Kidney (tissue), 14 donors: Measurements from ENCODE around the gene MPDZ. TPM values are rescaled to one million over a fixed set of nuclear protein-coding genes. Genes with fewer than 3 reads are reported as not detected.

Source experiments
- DNase-seq, 5 donors: peaks; one replicate each; pipeline ENCODE4 v3.0.0-alpha.2; 2013 to 2020
- FAIRE-seq: peaks from 2 replicates; lab custom pipeline; 2012; peaks lifted over from hg19 to GRCh38; lab: Jason Lieb, UNC
- H3K27ac ChIP-seq, 2 donors: one replicate each; pipeline ENCODE4 v1.7.0; 2013; ENCODE audit warnings: low read depth in 2 of 2, low read length in 2 of 2, inconsistent platforms in 1 of 2
- H3K27me3 ChIP-seq: one replicate; pipeline ENCODE4 v1.7.1; 2013; ENCODE audit warnings: low read length, inconsistent platforms; ENCODE audit not compliant: control insufficient read depth, insufficient read depth
- H3K36me3 ChIP-seq, 3 donors: one replicate each; pipeline versions ENCODE4 v1.7.0 to v1.7.1; 2013; ENCODE audit warnings: low read length in 3 of 3, control low read depth in 1 of 3, inconsistent platforms in 1 of 3; ENCODE audit not compliant: insufficient read depth in 3 of 3, control insufficient read depth in 2 of 3
- H3K4me1 ChIP-seq, 3 donors: one replicate each; pipeline versions ENCODE4 v1.7.0 to v1.7.1; 2013; ENCODE audit warnings: low read length in 3 of 3, inconsistent platforms in 1 of 3, low read depth in 1 of 3; ENCODE audit not compliant: control insufficient read depth in 2 of 3, insufficient read depth in 2 of 3
- H3K4me3 ChIP-seq, 3 donors: one replicate each; pipeline versions ENCODE4 v1.7.0 to v1.8.1; 2013; ENCODE audit warnings: low read length in 3 of 3, control low read depth in 1 of 3, inconsistent platforms in 1 of 3
- H3K9ac ChIP-seq, 3 donors: one replicate each; pipeline versions ENCODE4 v1.7.0 to v1.7.1; 2013; ENCODE audit warnings: low read length in 3 of 3, control low read depth in 1 of 3, inconsistent platforms in 1 of 3
- H3K9me3 ChIP-seq, 3 donors: one replicate each; pipeline versions ENCODE4 v1.7.0 to v1.7.1; 2013; ENCODE audit warnings: low read length in 3 of 3, control low read depth in 1 of 3, inconsistent platforms in 1 of 3; ENCODE audit not compliant: control insufficient read depth in 2 of 3, insufficient read depth in 1 of 3
- CTCF ChIP-seq: IDR thresholded peaks from 3 replicates; pipeline ENCODE4 v1.5.1; 2012; ENCODE audit warnings: mild to moderate bottlenecking, moderate library complexity, borderline replicate concordance; ENCODE audit not compliant: insufficient read depth; ENCODE audit errors: extremely low read depth
- intact Hi-C: fragments of 100-400 bp; cut with DNase I; formaldehyde crosslinking; loops from one replicate; pipeline ENCODE4 v1.11.1; 2022
- polyA plus RNA-seq: library from polyadenylated mRNA; stranded (reverse); fragments of 350-450 nt; fragmentation: Illumina TruSeq; extraction: RNeasy Lipid Tissue Mini Kit (QIAGEN cat#74804); gene quantifications from one replicate; pipeline ENCODE4 v1.2.3, GENCODE V29; 2014; ENCODE audit warnings: low read depth, low replicate concordance; ENCODE audit not compliant: insufficient read depth
- total RNA-seq: library from RNA; stranded (reverse); fragmentation: NEBNext Ultra II Directional; extraction: Animal tissue kit (Norgen Biotek cat#: 25700); gene quantifications from one replicate; pipeline ENCODE4 v1.2.1, GENCODE V29; 2021
- donor health status: control.
- donor health status: control.
- donor health status: control.
- donor health status: control.
- donor health status: control.
- donor health status: DM: yes; HTN: yes; CAD: no.
- donor health status: Normal renal cell carcinoma (clear cell type).

The MPDZ gene
- total and polyA plus RNA-seq, 2 donors from 2014 or later = 18.5 to 25.1 TPM

- FAIRE-seq (no peak), DNase-seq (no peak)
- Histone ChIP-seq H3K27ac (no peak overlapping the region), H3K36me3 (peaks cover 0 to 14% (median 7%) of the 10 kb centered on the region in 3 donors), H3K9me3 (no peaks in the 10 kb centered on the region), H3K4me3 (no peak overlapping the region), H3K4me1 (no peaks in the 10 kb centered on the region), H3K27me3 (no peaks in the 10 kb centered on the region), H3K9ac (no peak overlapping the region)
- no peak for TF ChIP-seq CTCF
- intact Hi-C loops = no loop called here
These were observed 151.1 kb downstream of the MPDZ start for GRCh38 chr9:13128266-13128860.

GRCh38 chr9:13127131-13127530, 152.4 kb downstream of the MPDZ start:
- Histone ChIP-seq H3K4me3 (no peak overlapping the region), H3K27me3 (no peaks in the 10 kb centered on the region), H3K9me3 (no peaks in the 10 kb centered on the region), H3K36me3 (peaks cover 0 to 16% (median 7%) of the 10 kb centered on the region in 3 donors), H3K27ac (no peak overlapping the region), H3K4me1 (no peaks in the 10 kb centered on the region), H3K9ac (no peak overlapping the region)
- intact Hi-C loops = no loop called here
- FAIRE-seq (no peak), DNase-seq (no peak)
- TF ChIP-seq CTCF = no peak

GRCh38 chr9:13125261-13125660, 154.2 kb downstream of the MPDZ start:
- no peaks in the 10 kb centered on the region for H3K9me3 ChIP-seq
- no peak for DNase-seq
- no peak overlapping the region for H3K27ac ChIP-seq
- intact Hi-C loops = no loop called here
- TF ChIP-seq CTCF = no peak
- H3K27me3 ChIP-seq = no peaks in the 10 kb centered on the region
- no peak overlapping the region for H3K9ac ChIP-seq
- FAIRE-seq = no peak
- peaks cover 0 to 22% (median 6%) of the 10 kb centered on the region in 3 donors for H3K36me3 ChIP-seq
- no peaks in the 10 kb centered on the region for H3K4me1 ChIP-seq
- H3K4me3 ChIP-seq = no peak overlapping the region
